K562 (cell line): ENCODE data around the gene PI4KA. TPM values are rescaled to one million over a fixed set of nuclear protein-coding genes. Genes with fewer than 3 reads are reported as not detected.

Experiments used
- ATAC-seq: fragments of 200-7000 bp; cut with Tn5 transposase; 3 replicates; pipeline ENCODE4 v1.9.1; 2020; ENCODE audit warnings: moderate library complexity
- BruUV-seq: library from RNA; stranded (reverse); fragments of 400-500 nt; replicated peaks from 2 replicates; lab custom pipeline; 2021; lab: Mats Ljungman, UMichigan
- CTCF ChIA-PET: fragments of 300-600 bp; formaldehyde crosslinking; extraction: SDS; loops from one replicate; lab custom pipeline; 2021; ENCODE audit warnings: low intra/inter-chr PET ratio; lab: Yijun Ruan, JAX
- POLR2A ChIA-PET: fragments of 300-600, 350-650 bp; sonication (Branson Sonifier 250); formaldehyde crosslinking; extraction: SDS; loops from one replicate; lab custom pipeline; 2021; ENCODE audit warnings: antibody characterized with exemption, inconsistent platforms; lab: Yijun Ruan, JAX
- DNase-seq, 4 experiments: peaks; one replicate each; pipeline versions ENCODE4 v3.0.0 to v3.0.0-alpha.2; 2011 to 2018; ENCODE audit warnings: low spot score in 3 of 4, mixed read lengths in 3 of 4; ENCODE audit errors: extremely low read depth in 1 of 4
- FAIRE-seq: peaks from 2 replicates; lab custom pipeline; 2011; peaks lifted over from hg19 to GRCh38; lab: Jason Lieb, UNC
- H2AFZ ChIP-seq: 2 replicates; pipeline ENCODE4 v1.6.0; 2011; ENCODE audit warnings: low read depth, low read length, control low read depth, inconsistent platforms
- H3K27ac ChIP-seq: fragments of 200-600 bp; 3 replicates; pipeline ENCODE4 v1.8.0; 2011; ENCODE audit warnings: low read depth, mild to moderate bottlenecking, control low read depth, inconsistent platforms, low read length, moderate library complexity, mixed read lengths; ENCODE audit errors: extremely low read depth
- H3K27me3 ChIP-seq, 2 experiments: fragments of 300-600 bp in 1 of 2; 2 replicates in 1 of 2; 3 replicates in 1 of 2; pipeline versions ENCODE4 v1.6.0 to v1.8.0; 2011; ENCODE audit warnings: inconsistent platforms in 2 of 2, low read length in 2 of 2, mild to moderate bottlenecking in 1 of 2, mixed read lengths in 1 of 2, moderate library complexity in 1 of 2; ENCODE audit not compliant: control insufficient read depth in 2 of 2, insufficient read depth in 2 of 2
- H3K36me3 ChIP-seq: fragments of 300-600 bp; 3 replicates; pipeline ENCODE4 v1.8.0; 2011; ENCODE audit warnings: mild to moderate bottlenecking, low read length, inconsistent platforms; ENCODE audit not compliant: control insufficient read depth, insufficient read depth
- H3K4me1 ChIP-seq, 2 experiments: fragments of 200-600 bp in 1 of 2; replicated peaks in 1 of 2; 2 replicates in 1 of 2; 3 replicates in 1 of 2; pipeline versions ENCODE4 v1.5.1 to v1.8.0; 2011; ENCODE audit warnings: inconsistent platforms in 2 of 2, low read length in 2 of 2, mild to moderate bottlenecking in 1 of 2, mixed read lengths in 1 of 2, moderate library complexity in 1 of 2; ENCODE audit not compliant: control insufficient read depth in 2 of 2, insufficient read depth in 2 of 2
- H3K4me2 ChIP-seq: 2 replicates; pipeline ENCODE4 v1.6.1; 2011; ENCODE audit warnings: low read length, control low read depth, inconsistent platforms, mixed read lengths; ENCODE audit not compliant: insufficient read depth
- H3K4me3 ChIP-seq: fragments of 200-600 bp; sonication (generic), shearing (Covaris generic); 2 replicates; pipeline ENCODE4 v1.5.1; 2016; ENCODE audit warnings: control low read depth, inconsistent platforms
- H3K79me2 ChIP-seq: fragments of 200-600 bp; 3 replicates; pipeline ENCODE4 v1.8.0; 2011; ENCODE audit warnings: low read length, inconsistent platforms; ENCODE audit not compliant: control insufficient read depth, insufficient read depth
- H3K9ac ChIP-seq, 2 experiments: 2 replicates each; pipeline versions ENCODE4 v1.6.0 to v1.6.1; 2011; ENCODE audit warnings: low read depth in 2 of 2, low read length in 2 of 2, control low read depth in 1 of 2, inconsistent platforms in 1 of 2, mild to moderate bottlenecking in 1 of 2, mixed read lengths in 1 of 2; ENCODE audit not compliant: insufficient read depth in 1 of 2
- H3K9me1 ChIP-seq: one replicate; pipeline ENCODE4 v1.6.0; 2011; ENCODE audit warnings: inconsistent platforms, mild to moderate bottlenecking, low read length, moderate library complexity; ENCODE audit not compliant: control insufficient read depth, insufficient read depth
- H3K9me3 ChIP-seq: replicated peaks from 2 replicates; pipeline ENCODE4 v1.5.1; 2011; ENCODE audit warnings: low read depth, low read length, inconsistent platforms; ENCODE audit not compliant: control insufficient read depth, insufficient read depth
- H4K20me1 ChIP-seq: replicated peaks from 2 replicates; pipeline ENCODE4 v1.6.1; 2011; ENCODE audit warnings: low read length, inconsistent platforms, mixed read lengths; ENCODE audit not compliant: control insufficient read depth, insufficient read depth
- FOXP1 ChIP-seq: sonication (generic); formaldehyde crosslinking; IDR thresholded peaks from 2 replicates; pipeline ENCODE4 v1.8.0; 2022; ENCODE audit warnings: mild to moderate bottlenecking, missing genetic modification reagents
- GTF2A2 ChIP-seq: IDR thresholded peaks from 2 replicates; pipeline ENCODE4 v1.6.1; 2016; ENCODE audit warnings: mild to moderate bottlenecking, missing genetic modification characterization, missing compliant biosample characterization
- IRF2 ChIP-seq: sonication (generic); formaldehyde crosslinking; IDR thresholded peaks from 2 replicates; pipeline ENCODE4 v1.8.1; 2022; ENCODE audit warnings: mild to moderate bottlenecking, missing genetic modification reagents
- KDM1A ChIP-seq, 2 experiments: fragments of 450-650 bp; IDR thresholded peaks; 2 replicates each; pipeline ENCODE4 v1.6.1; 2016; ENCODE audit warnings: mild to moderate bottlenecking in 2 of 2
- ZNF143 ChIP-seq: sonication (generic); formaldehyde crosslinking; IDR thresholded peaks from 2 replicates; pipeline ENCODE4 v1.9.0; 2022; ENCODE audit warnings: mild to moderate bottlenecking, missing genetic modification reagents
- ZNF174 ChIP-seq: fragments of 250-450 bp; sonication (Bioruptor Pico); IDR thresholded peaks from 2 replicates; pipeline ENCODE4 v1.4.0; 2020; ENCODE audit warnings: mild to moderate bottlenecking
- ZNF217 ChIP-seq: sonication (generic); formaldehyde crosslinking; IDR thresholded peaks from 2 replicates; pipeline ENCODE4 v1.8.0; 2022; ENCODE audit warnings: mild to moderate bottlenecking, missing genetic modification reagents
- WGBS: fragments of 100-300 bp; shearing (Covaris generic); methylation state at CpG from one replicate; pipeline ENCODE4 v1.1.6; 2016; ENCODE audit warnings: low coverage, mixed read lengths; ENCODE audit not compliant: insufficient coverage; ENCODE audit errors: missing lambda C conversion rate; 5-methylcytosine and 5-hydroxymethylcytosine counted together
- in situ Hi-C: fragments of 300-500 bp; cut with MboI; formaldehyde crosslinking; loops from 4 replicates; pipeline ENCODE4 v1.15.0; 2018; ENCODE audit warnings: inconsistent platforms, mixed read lengths
- intact Hi-C: fragments of 100-400 bp; cut with micrococcal nuclease; formaldehyde crosslinking; loops from 2 replicates; pipeline ENCODE4 v1.14.2; 2022
- polyA plus RNA-seq, 8 experiments: library from polyadenylated mRNA; depleted of rRNA in 4 of 8; stranded (reverse) in 5 of 8; unstranded in 3 of 8; fragments of >200 nt; fragmentation: Nextera tagmentation in 2 of 8; fragmentation: Illumina TruSeq in 1 of 8; extraction: Ambion mirVana in 2 of 8; extraction: Trizol in 1 of 8; gene quantifications; 2 replicates each; pipeline versions ENCODE4 v1.2.1 to v1.2.3, GENCODE V29; 2011 to 2014; ENCODE audit warnings: inconsistent platforms in 1 of 8, missing spikeins in 1 of 8
- total RNA-seq, 7 experiments: library from RNA; depleted of rRNA in 6 of 7; stranded (reverse); fragments of >200 nt in 6 of 7; fragmentation: Illumina TruSeq in 2 of 7; extraction: Trizol in 2 of 7; gene quantifications; 2 replicates each; pipeline versions ENCODE4 v1.2.1 to v1.2.3, GENCODE V29; 2011 to 2021; ENCODE audit warnings: low replicate concordance in 1 of 7
- TF ChIP-seq, protein P1 (sequence below), 3 experiments: IDR thresholded peaks in 2 of 3; conservative IDR thresholded peaks in 1 of 3; 2 replicates each; pipeline ENCODE4 v1.5.1; 2011 to 2012; ENCODE audit warnings: low read length in 3 of 3, mild to moderate bottlenecking in 3 of 3, control low read depth in 2 of 3, improper control_type of control experiment in 1 of 3, inconsistent platforms in 1 of 3, low read depth in 1 of 3, mixed read lengths in 1 of 3, moderate library complexity in 1 of 3; ENCODE audit not compliant: insufficient read depth in 2 of 3
- TF ChIP-seq, protein P2 (sequence below): fragments of 250-450 bp; sonication (Bioruptor Pico); IDR thresholded peaks from 2 replicates; pipeline ENCODE4 v1.6.1; 2021; ENCODE audit warnings: mild to moderate bottlenecking
- TF ChIP-seq, protein P3 (sequence below): sonication (generic); formaldehyde crosslinking; IDR thresholded peaks from 2 replicates; pipeline ENCODE4 v1.9.0; 2022; ENCODE audit warnings: mild to moderate bottlenecking, missing genetic modification reagents
- TF ChIP-seq, protein P4 (sequence below): fragments of 250-450 bp; sonication (Bioruptor Pico); IDR thresholded peaks from 2 replicates; pipeline ENCODE4 v1.8.0; 2021; ENCODE audit warnings: moderate library complexity, mild to moderate bottlenecking, inconsistent platforms
- TF ChIP-seq, protein P5 (sequence below): sonication (generic); formaldehyde crosslinking; IDR thresholded peaks from 2 replicates; pipeline ENCODE4 v1.8.1; 2022; ENCODE audit warnings: missing genetic modification reagents
- TF ChIP-seq, protein P6 (sequence below): sonication (generic); formaldehyde crosslinking; IDR thresholded peaks from 2 replicates; pipeline ENCODE4 v1.8.1; 2022; ENCODE audit warnings: missing genetic modification reagents

Gene PI4KA
- total and polyA plus RNA-seq, 9 of the 15 experiments (the other 6 are each of a cell fraction or from before 2014, with no cell fraction given): 7.3 to 187 (median 84.7) TPM

DNA sequence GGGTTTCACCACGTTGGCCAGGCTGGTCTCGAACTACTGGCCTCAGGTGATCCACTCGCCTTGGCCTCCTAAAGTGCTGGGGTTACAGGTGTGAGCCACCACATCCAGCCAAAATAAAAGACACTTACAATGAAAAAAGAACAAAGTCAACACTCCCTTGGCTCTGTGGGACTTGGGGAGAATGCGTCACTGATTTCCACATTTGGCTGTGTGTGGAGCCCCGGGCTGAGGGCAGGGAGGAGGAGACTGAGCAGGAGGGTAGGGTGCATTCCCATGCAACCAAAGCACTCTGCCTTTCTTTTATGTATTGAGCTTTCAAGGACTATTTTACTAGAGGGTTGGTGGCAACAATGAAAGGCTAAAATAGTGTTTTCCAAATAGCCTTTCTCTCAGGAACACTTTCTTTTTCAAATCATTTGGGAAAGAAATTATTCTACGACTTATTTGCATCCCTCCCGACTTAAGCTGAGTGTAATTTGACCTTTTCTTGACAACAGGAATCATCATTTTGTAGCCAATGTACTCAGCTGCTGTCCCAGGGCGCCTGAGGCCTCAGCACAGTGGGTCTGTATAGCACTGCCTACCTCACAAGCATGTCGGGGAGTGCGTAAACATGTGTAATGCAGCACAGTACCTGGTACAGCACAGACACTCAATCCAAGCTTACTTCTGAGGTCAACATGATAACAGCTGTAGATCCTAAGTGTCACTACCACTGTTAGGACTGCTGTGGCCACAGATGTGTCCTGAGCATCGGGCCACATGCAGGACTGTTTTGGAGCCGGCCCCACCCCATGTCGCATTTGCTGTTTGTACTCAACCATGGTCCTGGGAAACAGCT is 94.8 kb downstream of the PI4KA start:
- no peak for DNase-seq
- BruUV-seq: no TSS peak
- H2AFZ ChIP-seq: no peak overlapping the region
- CTCF ChIA-PET: no interaction called here
- no peak overlapping the region for H3K27ac ChIP-seq
- H3K9me1 ChIP-seq: peaks cover 11% of the 10 kb centered on the region
- no peak for FAIRE-seq
- H3K4me3 ChIP-seq: no peak overlapping the region
- H3K4me1 ChIP-seq: peaks cover 2 to 4% of the 10 kb centered on the region in 2 experiments; a peak in 4 of 5 replicates
- intact Hi-C loops: loop anchor here (5.0 kb wide), 1 partner anchor 42 kb away; no protein-coding TSS in a partner anchor
- 74% methylated on average over 13 of the region's 13 CpGs for WGBS
- no peaks in the 10 kb centered on the region; the same call in 1 of the 2 replicates for H4K20me1 ChIP-seq
- peaks cover 61% of the 10 kb centered on the region for H3K36me3 ChIP-seq
- no peaks in the 10 kb centered on the region for H3K9me3 ChIP-seq
- in situ Hi-C loops: no loop called here
- H3K9ac ChIP-seq: no peak overlapping the region
- POLR2A ChIA-PET: interaction anchor here (1.1 to 3.6 kb wide), 9 partner anchors 10 to 154 kb away, joined by 3 to 21 read pairs (median 5); partner anchors contain the start of genes CRKL and SERPIND1
- H3K79me2 ChIP-seq: no peaks in the 10 kb centered on the region
- ATAC-seq: no peak
- H3K4me2 ChIP-seq: no peak overlapping the region
- no peaks in the 10 kb centered on the region for H3K27me3 ChIP-seq
- TF ChIP-seq ZNF174 (CRISPR knock-in tag) (no peak), KDM1A (IDR thresholded peaks at IDR 0.05) (no peak), FOXP1 (0 out of 2 replicates have a peak, but pooled peaks have one; percentile 26), ZNF217 (CRISPR knock-in tag) (0 out of 2 replicates have a peak, but pooled peaks have one; percentile 13), ZNF143 (CRISPR knock-in tag) (peak; percentile 30; the same call in 1 of the 2 replicates), GTF2A2 (no peak), IRF2 (CRISPR knock-in tag) (peak; percentile 86; the same call in 1 of the 2 replicates)
- TF ChIP-seq, protein P1, sequence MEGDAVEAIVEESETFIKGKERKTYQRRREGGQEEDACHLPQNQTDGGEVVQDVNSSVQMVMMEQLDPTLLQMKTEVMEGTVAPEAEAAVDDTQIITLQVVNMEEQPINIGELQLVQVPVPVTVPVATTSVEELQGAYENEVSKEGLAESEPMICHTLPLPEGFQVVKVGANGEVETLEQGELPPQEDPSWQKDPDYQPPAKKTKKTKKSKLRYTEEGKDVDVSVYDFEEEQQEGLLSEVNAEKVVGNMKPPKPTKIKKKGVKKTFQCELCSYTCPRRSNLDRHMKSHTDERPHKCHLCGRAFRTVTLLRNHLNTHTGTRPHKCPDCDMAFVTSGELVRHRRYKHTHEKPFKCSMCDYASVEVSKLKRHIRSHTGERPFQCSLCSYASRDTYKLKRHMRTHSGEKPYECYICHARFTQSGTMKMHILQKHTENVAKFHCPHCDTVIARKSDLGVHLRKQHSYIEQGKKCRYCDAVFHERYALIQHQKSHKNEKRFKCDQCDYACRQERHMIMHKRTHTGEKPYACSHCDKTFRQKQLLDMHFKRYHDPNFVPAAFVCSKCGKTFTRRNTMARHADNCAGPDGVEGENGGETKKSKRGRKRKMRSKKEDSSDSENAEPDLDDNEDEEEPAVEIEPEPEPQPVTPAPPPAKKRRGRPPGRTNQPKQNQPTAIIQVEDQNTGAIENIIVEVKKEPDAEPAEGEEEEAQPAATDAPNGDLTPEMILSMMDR (IDR thresholded peaks at IDR 0.05 in 2 of 3, conservative IDR thresholded peaks at IDR 0.05 in 1 of 3; ENCODE audit: insufficient read depth in 2 of 3, low read depth in 1 of 3, low read length in 3 of 3): no peak
- TF ChIP-seq, protein P2, sequence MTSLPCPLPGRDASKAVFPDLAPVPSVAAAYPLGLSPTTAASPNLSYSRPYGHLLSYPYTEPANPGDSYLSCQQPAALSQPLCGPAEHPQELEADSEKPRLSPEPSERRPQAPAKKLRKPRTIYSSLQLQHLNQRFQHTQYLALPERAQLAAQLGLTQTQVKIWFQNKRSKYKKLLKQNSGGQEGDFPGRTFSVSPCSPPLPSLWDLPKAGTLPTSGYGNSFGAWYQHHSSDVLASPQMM: 0 out of 2 replicates have a peak, but pooled peaks have one; percentile 37
- TF ChIP-seq, protein P3, sequence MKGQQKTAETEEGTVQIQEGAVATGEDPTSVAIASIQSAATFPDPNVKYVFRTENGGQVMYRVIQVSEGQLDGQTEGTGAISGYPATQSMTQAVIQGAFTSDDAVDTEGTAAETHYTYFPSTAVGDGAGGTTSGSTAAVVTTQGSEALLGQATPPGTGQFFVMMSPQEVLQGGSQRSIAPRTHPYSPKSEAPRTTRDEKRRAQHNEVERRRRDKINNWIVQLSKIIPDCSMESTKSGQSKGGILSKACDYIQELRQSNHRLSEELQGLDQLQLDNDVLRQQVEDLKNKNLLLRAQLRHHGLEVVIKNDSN (CRISPR knock-in tag): peak; percentile 59
- TF ChIP-seq, protein P4, sequence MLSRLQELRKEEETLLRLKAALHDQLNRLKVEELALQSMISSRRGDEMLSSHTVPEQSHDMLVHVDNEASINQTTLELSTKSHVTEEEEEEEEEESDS (CRISPR knock-in tag): peak; percentile 16; the same call in 1 of the 2 replicates
- TF ChIP-seq, protein P5, sequence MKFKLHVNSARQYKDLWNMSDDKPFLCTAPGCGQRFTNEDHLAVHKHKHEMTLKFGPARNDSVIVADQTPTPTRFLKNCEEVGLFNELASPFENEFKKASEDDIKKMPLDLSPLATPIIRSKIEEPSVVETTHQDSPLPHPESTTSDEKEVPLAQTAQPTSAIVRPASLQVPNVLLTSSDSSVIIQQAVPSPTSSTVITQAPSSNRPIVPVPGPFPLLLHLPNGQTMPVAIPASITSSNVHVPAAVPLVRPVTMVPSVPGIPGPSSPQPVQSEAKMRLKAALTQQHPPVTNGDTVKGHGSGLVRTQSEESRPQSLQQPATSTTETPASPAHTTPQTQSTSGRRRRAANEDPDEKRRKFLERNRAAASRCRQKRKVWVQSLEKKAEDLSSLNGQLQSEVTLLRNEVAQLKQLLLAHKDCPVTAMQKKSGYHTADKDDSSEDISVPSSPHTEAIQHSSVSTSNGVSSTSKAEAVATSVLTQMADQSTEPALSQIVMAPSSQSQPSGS (CRISPR knock-in tag): peak; percentile 69; the same call in 1 of the 2 replicates
- TF ChIP-seq, protein P6, sequence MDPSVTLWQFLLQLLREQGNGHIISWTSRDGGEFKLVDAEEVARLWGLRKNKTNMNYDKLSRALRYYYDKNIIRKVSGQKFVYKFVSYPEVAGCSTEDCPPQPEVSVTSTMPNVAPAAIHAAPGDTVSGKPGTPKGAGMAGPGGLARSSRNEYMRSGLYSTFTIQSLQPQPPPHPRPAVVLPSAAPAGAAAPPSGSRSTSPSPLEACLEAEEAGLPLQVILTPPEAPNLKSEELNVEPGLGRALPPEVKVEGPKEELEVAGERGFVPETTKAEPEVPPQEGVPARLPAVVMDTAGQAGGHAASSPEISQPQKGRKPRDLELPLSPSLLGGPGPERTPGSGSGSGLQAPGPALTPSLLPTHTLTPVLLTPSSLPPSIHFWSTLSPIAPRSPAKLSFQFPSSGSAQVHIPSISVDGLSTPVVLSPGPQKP (CRISPR knock-in tag): peak; percentile 83; the same call in 1 of the 2 replicates
